ENCODE data around the gene COL9A3. TPM values are rescaled to one million over a fixed set of nuclear protein-coding genes. Genes with fewer than 3 reads are reported as not detected.
A peak's percentile ranks its signal among the peaks of the same experiment; 100 is the strongest.

COL9A3 gene
- total RNA-seq, 1 experiment from 2014 or later: 8.5 TPM

DNA sequence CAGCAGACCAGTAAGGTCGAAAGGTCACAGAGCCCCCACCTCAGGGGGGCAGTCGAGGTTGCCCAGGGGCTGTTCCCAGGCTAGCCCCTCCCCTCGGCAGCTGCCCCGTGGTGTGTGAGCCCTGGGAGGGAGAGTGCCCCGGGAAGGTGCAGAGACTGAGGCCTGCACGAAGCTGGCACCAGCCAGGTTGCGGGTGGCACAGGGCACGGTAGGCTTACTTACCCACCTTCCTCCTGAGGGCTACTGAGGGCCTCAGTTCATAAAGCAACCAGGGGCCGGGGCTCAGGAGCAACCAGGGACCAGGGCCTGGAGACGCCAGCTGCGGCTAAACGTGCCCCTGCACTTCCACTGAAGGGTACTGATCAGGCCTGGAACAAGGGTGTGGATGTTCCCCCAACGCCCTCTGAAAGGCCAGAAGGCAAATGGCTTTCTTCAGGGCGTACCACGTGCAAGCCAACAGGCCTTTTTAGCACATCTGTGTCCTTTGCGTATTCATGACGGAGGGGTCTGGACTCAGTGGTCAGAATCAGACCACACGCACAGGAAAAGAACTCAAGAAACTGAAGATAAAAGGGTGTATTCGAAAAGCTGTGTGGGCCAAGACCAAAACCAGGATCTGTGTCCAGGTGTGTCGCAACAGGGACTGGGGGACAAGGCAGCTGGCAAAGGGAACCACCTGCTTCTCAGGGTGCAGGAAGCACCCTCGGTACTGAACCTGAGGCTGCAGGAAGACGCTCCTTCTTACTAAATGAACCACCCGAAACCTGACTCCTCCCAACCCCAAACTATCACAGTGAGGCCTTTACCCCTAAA is 69.3 kb downstream of the COL9A3 start:
- Histone ChIP-seq H3K79me2 (ENCODE audit: low read depth) (no peaks in the 10 kb centered on the region), H3K9me3 (ENCODE audit: insufficient read depth, low read depth) (no peaks in the 10 kb centered on the region), H3K36me3 (ENCODE audit: low read depth) (peaks cover 17% of the 10 kb centered on the region), H3K9me2 (ENCODE audit: insufficient read depth) (no peaks in the 10 kb centered on the region), H3K27me3 (ENCODE audit: insufficient read depth, low read depth) (no peaks in the 10 kb centered on the region), H2AFZ (no peak overlapping the region), H3K27ac (no peak overlapping the region), H3F3A (ENCODE audit: insufficient read depth, low read depth) (peaks cover 19% of the 10 kb centered on the region; the same call in 1 of the 2 replicates), H3K4me2 (no peak overlapping the region), H3K4me1 (replicated peaks; ENCODE audit: insufficient read depth) (no peaks in the 10 kb centered on the region), H4K20me1 (ENCODE audit: insufficient read depth) (peaks cover 5% of the 10 kb centered on the region; the same call in 1 of the 2 replicates), H3K4me3 (no peak overlapping the region)
- ChIA-PET POLR2A (ENCODE audit: unreplicated experiment) (no interaction called here), CTCF (no interaction called here)
- intact Hi-C loops (cut with micrococcal nuclease; ENCODE audit: unreplicated experiment): no loop called here
- no TSS peak for BruUV-seq (replicated peaks)
- TF ChIP-seq, protein P1, sequence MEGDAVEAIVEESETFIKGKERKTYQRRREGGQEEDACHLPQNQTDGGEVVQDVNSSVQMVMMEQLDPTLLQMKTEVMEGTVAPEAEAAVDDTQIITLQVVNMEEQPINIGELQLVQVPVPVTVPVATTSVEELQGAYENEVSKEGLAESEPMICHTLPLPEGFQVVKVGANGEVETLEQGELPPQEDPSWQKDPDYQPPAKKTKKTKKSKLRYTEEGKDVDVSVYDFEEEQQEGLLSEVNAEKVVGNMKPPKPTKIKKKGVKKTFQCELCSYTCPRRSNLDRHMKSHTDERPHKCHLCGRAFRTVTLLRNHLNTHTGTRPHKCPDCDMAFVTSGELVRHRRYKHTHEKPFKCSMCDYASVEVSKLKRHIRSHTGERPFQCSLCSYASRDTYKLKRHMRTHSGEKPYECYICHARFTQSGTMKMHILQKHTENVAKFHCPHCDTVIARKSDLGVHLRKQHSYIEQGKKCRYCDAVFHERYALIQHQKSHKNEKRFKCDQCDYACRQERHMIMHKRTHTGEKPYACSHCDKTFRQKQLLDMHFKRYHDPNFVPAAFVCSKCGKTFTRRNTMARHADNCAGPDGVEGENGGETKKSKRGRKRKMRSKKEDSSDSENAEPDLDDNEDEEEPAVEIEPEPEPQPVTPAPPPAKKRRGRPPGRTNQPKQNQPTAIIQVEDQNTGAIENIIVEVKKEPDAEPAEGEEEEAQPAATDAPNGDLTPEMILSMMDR (conservative IDR thresholded peaks at IDR 0.05): no peak
- no peak for TF ChIP-seq EZH2 (IDR thresholded peaks at IDR 0.05; ENCODE audit: low read depth)
- DNase-seq: no peak

DNA sequence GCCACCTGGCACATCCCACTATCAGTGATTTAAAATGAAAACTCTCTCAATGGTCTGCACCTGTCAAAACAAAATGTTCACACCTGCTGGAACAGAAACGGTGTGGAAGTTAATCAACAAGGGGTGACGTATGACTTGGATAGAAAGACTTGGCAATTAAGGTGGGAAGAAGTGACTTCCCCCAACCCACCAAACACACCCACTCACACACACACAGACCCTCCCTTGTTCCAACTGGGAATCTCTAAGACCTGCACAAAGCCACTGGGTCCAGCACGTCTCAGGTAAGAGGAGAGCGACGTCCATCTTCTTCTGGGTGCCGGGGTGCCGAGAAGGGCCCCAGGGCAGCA is 69.8 kb downstream of the COL9A3 start:
- peaks cover 5% of the 10 kb centered on the region; the same call in 1 of the 2 replicates for H4K20me1 ChIP-seq (ENCODE audit: insufficient read depth)

DNA sequence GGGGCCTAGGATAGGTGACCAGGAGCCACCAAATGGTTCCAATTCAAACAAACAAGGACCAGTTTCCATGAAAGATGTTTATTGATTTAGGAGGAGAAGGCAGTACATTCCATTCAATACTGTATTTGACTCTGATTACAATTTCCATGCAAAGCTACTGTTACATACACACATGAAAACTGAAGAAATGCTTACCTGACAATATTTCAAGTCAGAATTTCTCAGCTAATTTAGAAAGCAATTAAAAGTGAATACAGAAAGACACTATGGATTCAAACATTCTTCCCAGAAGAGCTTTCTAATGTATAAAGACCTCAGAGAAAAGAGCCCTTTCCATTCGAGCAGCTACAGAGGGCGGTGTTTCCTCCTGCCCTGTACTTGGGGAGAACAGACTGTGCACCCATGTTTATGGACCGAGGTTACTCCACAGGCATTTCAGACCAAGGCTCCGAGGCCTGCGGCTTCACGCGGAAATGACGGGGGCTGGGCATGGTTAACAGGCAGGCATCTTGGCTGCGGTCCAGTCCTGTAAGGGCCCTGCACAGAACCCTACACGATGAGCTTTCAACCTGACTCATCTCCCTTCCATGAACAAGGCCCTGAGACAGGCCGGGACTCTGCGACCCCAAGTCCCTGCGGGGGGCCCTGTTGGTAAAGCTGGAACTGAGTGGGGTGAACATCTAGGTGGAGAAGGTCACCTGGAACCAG is 70.5 kb downstream of the COL9A3 start:
- H3K27ac ChIP-seq: no peak overlapping the region
- no peaks in the 10 kb centered on the region for H3K4me1 ChIP-seq (replicated peaks; ENCODE audit: insufficient read depth)
- peaks cover 5% of the 10 kb centered on the region; the same call in 1 of the 2 replicates for H4K20me1 ChIP-seq (ENCODE audit: insufficient read depth)
- intact Hi-C loops (cut with micrococcal nuclease; ENCODE audit: unreplicated experiment): no loop called here
- no peak overlapping the region for H2AFZ ChIP-seq
- TF ChIP-seq EZH2 (IDR thresholded peaks at IDR 0.05; ENCODE audit: low read depth): no peak
- TF ChIP-seq, protein P1 (conservative IDR thresholded peaks at IDR 0.05): no peak
- H3K9me3 ChIP-seq (ENCODE audit: insufficient read depth, low read depth): no peaks in the 10 kb centered on the region
- POLR2A ChIA-PET (ENCODE audit: unreplicated experiment): no interaction called here
- no peak overlapping the region for H3K4me2 ChIP-seq
- H3K9me2 ChIP-seq (ENCODE audit: insufficient read depth): no peaks in the 10 kb centered on the region
- DNase-seq: peak in 1 of 2 experiments; percentile 40
- no peaks in the 10 kb centered on the region for H3K27me3 ChIP-seq (ENCODE audit: insufficient read depth, low read depth)
- H3K79me2 ChIP-seq (ENCODE audit: low read depth): no peaks in the 10 kb centered on the region
- H3F3A ChIP-seq (ENCODE audit: insufficient read depth, low read depth): peaks cover 19% of the 10 kb centered on the region; the same call in 1 of the 2 replicates
- H3K36me3 ChIP-seq (ENCODE audit: low read depth): peaks cover 21% of the 10 kb centered on the region
- BruUV-seq (replicated peaks): no TSS peak
- CTCF ChIA-PET: interaction anchor here (0.9 to 1.0 kb wide), 2 partner anchors 12 to 31 kb away, joined by 3 read pairs; no protein-coding TSS in a partner anchor
- no peak overlapping the region for H3K4me3 ChIP-seq

More for the DNA sequence above, 69.8 kb downstream of the COL9A3 start:
- Histone ChIP-seq H3K9me2 (ENCODE audit: insufficient read depth) (no peaks in the 10 kb centered on the region), H3K4me2 (no peak overlapping the region), H3K27ac (no peak overlapping the region), H2AFZ (no peak overlapping the region), H3K36me3 (ENCODE audit: low read depth) (peaks cover 17% of the 10 kb centered on the region), H3K4me3 (no peak overlapping the region), H3K79me2 (ENCODE audit: low read depth) (no peaks in the 10 kb centered on the region), H3K27me3 (ENCODE audit: insufficient read depth, low read depth) (no peaks in the 10 kb centered on the region), H3F3A (ENCODE audit: insufficient read depth, low read depth) (peaks cover 19% of the 10 kb centered on the region; the same call in 1 of the 2 replicates), H3K4me1 (replicated peaks; ENCODE audit: insufficient read depth) (no peaks in the 10 kb centered on the region), H3K9me3 (ENCODE audit: insufficient read depth, low read depth) (no peaks in the 10 kb centered on the region)
- intact Hi-C loops (cut with micrococcal nuclease; ENCODE audit: unreplicated experiment): no loop called here
- POLR2A ChIA-PET (ENCODE audit: unreplicated experiment): no interaction called here
- CTCF ChIA-PET: no interaction called here
- TF ChIP-seq, protein P1 (conservative IDR thresholded peaks at IDR 0.05): no peak
- no peak for TF ChIP-seq EZH2 (IDR thresholded peaks at IDR 0.05; ENCODE audit: low read depth)
- DNase-seq: no peak
- no TSS peak for BruUV-seq (replicated peaks)

All from PC-9 (cell line).